Measurements from ENCODE around the gene MFAP1. TPM values are rescaled to one million over a fixed set of nuclear protein-coding genes. Genes with fewer than 3 reads are reported as not detected.
"Not testable (repeated sequence)": the region's sequence is repeated elsewhere in the genome, so short reads cannot be mapped to it uniquely, and the experiment has no call there.

The MFAP1 gene
- total and polyA plus RNA-seq, 2 donors (not counting 1 experiment from before 2014, with no cell fraction given): 28.4 to 45.0 TPM

DNA sequence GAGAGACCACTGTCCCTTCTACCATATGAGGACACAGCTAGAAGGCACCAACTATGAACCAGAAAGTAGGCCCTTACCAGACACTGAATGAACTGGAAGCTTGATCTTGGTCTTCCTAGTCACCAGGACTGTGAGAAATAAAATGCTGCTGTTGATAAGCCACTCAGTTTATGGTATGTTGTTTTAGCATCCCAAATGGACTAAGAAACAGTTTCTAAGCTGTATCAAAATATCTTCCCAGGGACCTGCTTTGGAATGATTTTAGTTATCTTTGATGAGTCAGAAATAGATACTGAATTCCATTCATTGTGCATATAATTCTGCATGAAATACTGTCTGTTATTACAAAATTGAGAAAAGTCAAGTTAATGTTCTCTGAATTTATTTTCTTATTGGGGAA is 20.9 kb upstream of the MFAP1 start:
- Histone ChIP-seq H4K20me1 (ENCODE audit: control insufficient read depth, extremely low read depth, insufficient read depth, low read length) (no peaks in the 10 kb centered on the region), H3K36me3 (ENCODE audit: control insufficient read depth, insufficient read depth, low read length) (no peaks in the 10 kb centered on the region), H3K9ac (ENCODE audit: insufficient read depth, low read length) (no peak overlapping the region), H3K9me3 (ENCODE audit: control insufficient read depth, insufficient read depth, low read depth, low read length) (no peaks in the 10 kb centered on the region), H3K27me3 (ENCODE audit: control insufficient read depth, insufficient read depth, low read length) (no peaks in the 10 kb centered on the region), H3K4me2 (ENCODE audit: extremely low read depth, insufficient read depth, low read length) (no peak overlapping the region), H3K27ac (ENCODE audit: insufficient read depth, low read length) (no peak overlapping the region), H3K79me2 (ENCODE audit: control insufficient read depth, insufficient read depth, low read length) (no peaks in the 10 kb centered on the region), H2AFZ (ENCODE audit: low read length) (no peak overlapping the region), H3K4me1 (ENCODE audit: control insufficient read depth, extremely low read depth, insufficient read depth, low read length) (no peaks in the 10 kb centered on the region), H3K4me3 (replicated peaks in 1 of 4; ENCODE audit: control extremely low read depth in 1 of 4, insufficient read depth in 1 of 4, low read depth in 3 of 4, low read length in 4 of 4) (no peak overlapping the region)
- no peak for TF ChIP-seq EZH2 (IDR thresholded peaks at IDR 0.05; ENCODE audit: low read length, missing control alignments)
- TF ChIP-seq, protein P1, sequence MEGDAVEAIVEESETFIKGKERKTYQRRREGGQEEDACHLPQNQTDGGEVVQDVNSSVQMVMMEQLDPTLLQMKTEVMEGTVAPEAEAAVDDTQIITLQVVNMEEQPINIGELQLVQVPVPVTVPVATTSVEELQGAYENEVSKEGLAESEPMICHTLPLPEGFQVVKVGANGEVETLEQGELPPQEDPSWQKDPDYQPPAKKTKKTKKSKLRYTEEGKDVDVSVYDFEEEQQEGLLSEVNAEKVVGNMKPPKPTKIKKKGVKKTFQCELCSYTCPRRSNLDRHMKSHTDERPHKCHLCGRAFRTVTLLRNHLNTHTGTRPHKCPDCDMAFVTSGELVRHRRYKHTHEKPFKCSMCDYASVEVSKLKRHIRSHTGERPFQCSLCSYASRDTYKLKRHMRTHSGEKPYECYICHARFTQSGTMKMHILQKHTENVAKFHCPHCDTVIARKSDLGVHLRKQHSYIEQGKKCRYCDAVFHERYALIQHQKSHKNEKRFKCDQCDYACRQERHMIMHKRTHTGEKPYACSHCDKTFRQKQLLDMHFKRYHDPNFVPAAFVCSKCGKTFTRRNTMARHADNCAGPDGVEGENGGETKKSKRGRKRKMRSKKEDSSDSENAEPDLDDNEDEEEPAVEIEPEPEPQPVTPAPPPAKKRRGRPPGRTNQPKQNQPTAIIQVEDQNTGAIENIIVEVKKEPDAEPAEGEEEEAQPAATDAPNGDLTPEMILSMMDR (conservative IDR thresholded peaks at IDR 0.05 in 1 of 2, IDR thresholded peaks at IDR 0.05 in 1 of 2; ENCODE audit: low read depth in 1 of 2, low read length in 2 of 2): no peak
- DNase-seq (ENCODE audit: low read depth in 2 of 2): peak in 1 of 2 donors; percentile 20

DNA sequence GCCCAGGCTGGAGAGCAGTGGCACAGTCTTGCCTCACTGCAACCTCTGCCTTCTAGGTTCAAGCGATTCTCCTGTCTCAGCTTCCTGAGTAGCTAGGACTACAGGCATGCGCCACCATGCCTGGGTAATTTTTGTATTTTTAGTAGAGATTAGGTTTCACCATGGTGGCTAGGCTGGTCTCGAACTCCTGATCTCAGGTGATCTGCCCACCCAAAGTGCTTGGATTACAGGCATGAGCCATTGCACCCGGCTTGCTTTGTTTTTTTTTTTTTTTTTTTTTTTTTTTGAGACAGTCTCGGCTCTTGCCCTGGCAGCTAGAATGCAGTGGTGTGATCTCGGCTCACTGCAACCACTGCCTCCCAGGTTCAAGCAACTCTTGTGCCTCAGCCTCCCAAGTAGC is 8.0 kb upstream of the MFAP1 start:
- H3K27ac ChIP-seq (ENCODE audit: insufficient read depth, low read length); H3K4me3 ChIP-seq (replicated peaks in 1 of 4; ENCODE audit: control extremely low read depth in 1 of 4, insufficient read depth in 1 of 4, low read depth in 3 of 4, low read length in 4 of 4); DNase-seq (ENCODE audit: low read depth in 2 of 2); H4K20me1 ChIP-seq (ENCODE audit: control insufficient read depth, extremely low read depth, insufficient read depth, low read length); H3K9ac ChIP-seq (ENCODE audit: insufficient read depth, low read length); H3K4me1 ChIP-seq (ENCODE audit: control insufficient read depth, extremely low read depth, insufficient read depth, low read length); H3K36me3 ChIP-seq (ENCODE audit: control insufficient read depth, insufficient read depth, low read length); H3K4me2 ChIP-seq (ENCODE audit: extremely low read depth, insufficient read depth, low read length); H3K27me3 ChIP-seq (ENCODE audit: control insufficient read depth, insufficient read depth, low read length); H3K9me3 ChIP-seq (ENCODE audit: control insufficient read depth, insufficient read depth, low read depth, low read length): not testable (repeated sequence)
- Histone ChIP-seq H2AFZ (ENCODE audit: low read length) (peak overlapping the region; percentile 30), H3K79me2 (ENCODE audit: control insufficient read depth, insufficient read depth, low read length) (peaks cover 22% of the 10 kb centered on the region)

DNA sequence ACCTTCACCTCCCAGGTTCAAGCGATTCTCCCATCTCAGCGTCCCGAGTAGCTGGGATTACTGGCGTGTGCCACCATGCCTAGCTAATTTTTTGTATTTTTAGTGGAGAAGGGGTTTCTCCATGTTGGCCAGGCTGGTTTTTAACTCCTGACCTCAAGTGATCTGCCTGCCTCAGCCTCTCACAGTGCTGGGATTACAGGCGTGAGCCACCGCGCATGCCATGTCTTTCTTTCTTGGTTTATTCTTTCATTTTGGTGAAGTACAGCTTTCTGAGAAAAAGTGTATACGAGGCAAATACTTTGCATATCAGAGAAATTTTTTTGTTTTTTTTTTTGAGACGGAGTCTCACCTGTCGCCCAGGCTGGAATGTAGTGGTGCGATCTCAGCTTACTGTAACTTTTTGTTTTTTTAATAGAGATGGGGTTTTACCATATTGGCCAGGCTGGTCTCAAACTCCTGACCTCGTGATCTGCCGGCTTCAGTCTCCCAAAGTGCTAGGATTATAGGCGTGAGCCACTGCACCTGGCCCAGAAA is 7.1 kb upstream of the MFAP1 start:
- DNase-seq (ENCODE audit: low read depth in 2 of 2); H3K9ac ChIP-seq (ENCODE audit: insufficient read depth, low read length); H3K27me3 ChIP-seq (ENCODE audit: control insufficient read depth, insufficient read depth, low read length); H3K9me3 ChIP-seq (ENCODE audit: control insufficient read depth, insufficient read depth, low read depth, low read length); H3K4me1 ChIP-seq (ENCODE audit: control insufficient read depth, extremely low read depth, insufficient read depth, low read length); H4K20me1 ChIP-seq (ENCODE audit: control insufficient read depth, extremely low read depth, insufficient read depth, low read length); H3K36me3 ChIP-seq (ENCODE audit: control insufficient read depth, insufficient read depth, low read length); H3K27ac ChIP-seq (ENCODE audit: insufficient read depth, low read length); H3K4me2 ChIP-seq (ENCODE audit: extremely low read depth, insufficient read depth, low read length); H2AFZ ChIP-seq (ENCODE audit: low read length); H3K4me3 ChIP-seq (replicated peaks in 1 of 4; ENCODE audit: control extremely low read depth in 1 of 4, insufficient read depth in 1 of 4, low read depth in 3 of 4, low read length in 4 of 4): not testable (repeated sequence)
- H3K79me2 ChIP-seq (ENCODE audit: control insufficient read depth, insufficient read depth, low read length): peaks cover 29% of the 10 kb centered on the region

DNA sequence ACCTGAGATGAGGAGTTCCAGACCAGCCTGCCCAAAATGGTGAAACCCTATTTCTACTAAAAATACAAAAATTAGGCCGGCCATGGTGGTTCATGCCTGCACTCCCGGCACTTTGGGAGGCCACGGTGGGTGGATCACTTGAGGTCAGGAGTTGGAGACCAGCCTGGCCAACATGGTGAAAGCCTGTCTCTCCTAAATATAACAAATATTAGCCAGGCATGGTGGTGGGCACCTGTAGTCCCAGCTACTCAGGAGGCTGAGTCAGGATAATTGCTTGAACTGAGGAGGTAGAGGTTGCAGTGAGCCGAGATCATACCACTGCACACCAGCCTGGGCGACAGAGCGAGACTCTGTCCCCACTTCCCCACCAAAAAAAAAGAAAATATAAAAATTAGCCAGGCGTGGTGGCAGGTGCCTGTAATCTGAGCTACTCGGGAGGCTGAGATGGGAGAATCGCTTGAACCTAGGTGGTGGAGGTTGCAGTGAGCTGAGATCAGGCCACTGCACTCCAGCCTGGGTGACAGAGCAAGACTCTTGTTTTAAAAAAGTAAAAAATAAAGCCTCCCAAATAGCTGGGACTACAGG is 6.3 kb upstream of the MFAP1 start:
- DNase-seq (ENCODE audit: low read depth in 2 of 2); H3K4me2 ChIP-seq (ENCODE audit: extremely low read depth, insufficient read depth, low read length); H3K9ac ChIP-seq (ENCODE audit: insufficient read depth, low read length); H4K20me1 ChIP-seq (ENCODE audit: control insufficient read depth, extremely low read depth, insufficient read depth, low read length); H3K27me3 ChIP-seq (ENCODE audit: control insufficient read depth, insufficient read depth, low read length); H3K27ac ChIP-seq (ENCODE audit: insufficient read depth, low read length); H3K4me1 ChIP-seq (ENCODE audit: control insufficient read depth, extremely low read depth, insufficient read depth, low read length); H3K9me3 ChIP-seq (ENCODE audit: control insufficient read depth, insufficient read depth, low read depth, low read length); H3K4me3 ChIP-seq (replicated peaks in 1 of 4; ENCODE audit: control extremely low read depth in 1 of 4, insufficient read depth in 1 of 4, low read depth in 3 of 4, low read length in 4 of 4); H2AFZ ChIP-seq (ENCODE audit: low read length); H3K36me3 ChIP-seq (ENCODE audit: control insufficient read depth, insufficient read depth, low read length): not testable (repeated sequence)
- H3K79me2 ChIP-seq (ENCODE audit: control insufficient read depth, insufficient read depth, low read length): peaks cover 29% of the 10 kb centered on the region

DNA sequence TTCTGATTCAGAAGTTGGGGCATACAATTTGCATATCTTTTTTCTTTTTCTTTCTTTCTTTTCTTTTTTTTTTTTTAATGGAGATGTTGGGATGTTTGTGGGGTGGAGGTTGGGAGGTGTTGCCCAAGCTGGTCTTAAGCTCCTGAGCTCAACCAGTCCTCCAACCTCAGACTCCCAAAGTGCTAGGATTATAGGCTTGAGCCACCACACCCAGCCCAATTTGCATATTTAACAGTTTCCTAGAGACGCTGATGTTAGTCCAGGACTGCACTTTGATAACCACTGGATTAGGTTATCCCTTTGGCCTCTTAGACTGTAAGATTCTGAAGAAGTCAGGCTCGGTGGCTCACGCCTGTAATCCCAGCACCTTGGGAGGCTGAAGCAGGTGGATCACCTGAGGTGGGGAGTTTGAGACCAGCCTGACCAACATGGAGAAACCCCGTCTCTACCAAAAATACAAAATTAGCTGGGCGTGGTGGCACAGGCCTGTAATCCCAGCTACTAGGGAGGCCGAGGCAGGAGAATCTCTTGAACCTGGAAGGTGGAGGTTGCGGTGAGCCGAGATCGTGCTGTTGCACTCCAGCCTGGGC is 5.6 kb upstream of the MFAP1 start:
- not testable (repeated sequence) for H3K4me1 ChIP-seq (ENCODE audit: control insufficient read depth, extremely low read depth, insufficient read depth, low read length); H3K4me3 ChIP-seq (replicated peaks in 1 of 4; ENCODE audit: control extremely low read depth in 1 of 4, insufficient read depth in 1 of 4, low read depth in 3 of 4, low read length in 4 of 4); H3K9me3 ChIP-seq (ENCODE audit: control insufficient read depth, insufficient read depth, low read depth, low read length); H4K20me1 ChIP-seq (ENCODE audit: control insufficient read depth, extremely low read depth, insufficient read depth, low read length); H2AFZ ChIP-seq (ENCODE audit: low read length); DNase-seq (ENCODE audit: low read depth in 2 of 2); H3K4me2 ChIP-seq (ENCODE audit: extremely low read depth, insufficient read depth, low read length); H3K27ac ChIP-seq (ENCODE audit: insufficient read depth, low read length); H3K27me3 ChIP-seq (ENCODE audit: control insufficient read depth, insufficient read depth, low read length); H3K9ac ChIP-seq (ENCODE audit: insufficient read depth, low read length); H3K36me3 ChIP-seq (ENCODE audit: control insufficient read depth, insufficient read depth, low read length)
- H3K79me2 ChIP-seq (ENCODE audit: control insufficient read depth, insufficient read depth, low read length): peaks cover 29% of the 10 kb centered on the region

Data from fibroblast of lung (primary cell).